Right atrium auricular region (tissue), 2 donors: ENCODE measurements around the gene PLXNA2. TPM values are rescaled to one million over a fixed set of nuclear protein-coding genes. Genes with fewer than 3 reads are reported as not detected.

Source experiments
- DNase-seq: peaks from one replicate; pipeline ENCODE4 v3.0.0-alpha.2; 2019; ENCODE audit warnings: low spot score
- H3K27ac ChIP-seq, 2 donors: fragments of 200-600 bp; sonication (generic); 1 replicate in 1 of 2; 2 replicates in 1 of 2; pipeline ENCODE4 v1.5.1; 2016 to 2019
- H3K27me3 ChIP-seq, 2 donors: fragments of 200-600 bp; sonication (generic); one replicate each; pipeline versions ENCODE4 v1.5.1 to v1.6.0; 2017 to 2019
- H3K36me3 ChIP-seq: fragments of 200-600 bp; sonication (generic); one replicate; pipeline ENCODE4 v1.5.1; 2016
- H3K4me1 ChIP-seq, 2 donors: fragments of 200-600 bp; sonication (generic); one replicate each; pipeline versions ENCODE4 v1.5.1 to v1.6.0; 2017 to 2019
- H3K4me3 ChIP-seq, 2 donors: fragments of 200-600 bp; sonication (generic); 1 replicate in 1 of 2; 2 replicates in 1 of 2; pipeline ENCODE4 v1.5.1; 2017 to 2019; ENCODE audit warnings: mild to moderate bottlenecking in 1 of 2, moderate library complexity in 1 of 2
- H3K9me3 ChIP-seq, 2 donors: fragments of 200-600 bp; sonication (generic); one replicate each; pipeline ENCODE4 v1.5.1; 2019
- total RNA-seq, 2 donors: library from RNA; depleted of rRNA; stranded (reverse); fragments of >200 nt; gene quantifications; one replicate each; pipeline ENCODE4 v1.1.0, GENCODE V29; 2016
- TF ChIP-seq, protein P1 (sequence below), 2 donors: fragments of 200-600 bp; sonication (generic); IDR thresholded peaks; one replicate each; pipeline ENCODE4 v1.5.1; 2019; ENCODE audit warnings: antibody characterized with exemption in 2 of 2

PLXNA2 gene
- total RNA-seq, 2 donors from 2014 or later, result 10.8 to 23.8 TPM

DNA sequence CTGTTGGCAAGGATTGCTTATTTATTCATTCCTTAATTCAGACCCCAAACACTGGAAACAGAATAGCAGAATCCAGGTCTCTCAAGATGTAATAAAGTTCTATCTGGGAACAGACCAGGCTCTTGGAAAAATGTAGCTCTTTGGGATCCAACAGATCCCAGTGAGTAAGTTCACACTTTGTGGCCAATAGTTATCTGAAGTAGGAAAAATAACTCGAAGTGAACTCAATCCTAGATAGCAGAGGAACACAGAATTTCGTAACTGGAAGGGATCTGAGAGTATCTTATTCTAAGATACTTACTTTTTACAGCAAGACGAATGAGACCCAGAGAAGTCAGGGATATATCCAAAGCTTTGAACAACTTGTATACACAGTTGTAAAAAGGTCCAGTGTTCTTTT is 182.6 kb downstream of the PLXNA2 start:
- peaks cover 14% of the 10 kb centered on the region for H3K36me3 ChIP-seq
- TF ChIP-seq, protein P1, sequence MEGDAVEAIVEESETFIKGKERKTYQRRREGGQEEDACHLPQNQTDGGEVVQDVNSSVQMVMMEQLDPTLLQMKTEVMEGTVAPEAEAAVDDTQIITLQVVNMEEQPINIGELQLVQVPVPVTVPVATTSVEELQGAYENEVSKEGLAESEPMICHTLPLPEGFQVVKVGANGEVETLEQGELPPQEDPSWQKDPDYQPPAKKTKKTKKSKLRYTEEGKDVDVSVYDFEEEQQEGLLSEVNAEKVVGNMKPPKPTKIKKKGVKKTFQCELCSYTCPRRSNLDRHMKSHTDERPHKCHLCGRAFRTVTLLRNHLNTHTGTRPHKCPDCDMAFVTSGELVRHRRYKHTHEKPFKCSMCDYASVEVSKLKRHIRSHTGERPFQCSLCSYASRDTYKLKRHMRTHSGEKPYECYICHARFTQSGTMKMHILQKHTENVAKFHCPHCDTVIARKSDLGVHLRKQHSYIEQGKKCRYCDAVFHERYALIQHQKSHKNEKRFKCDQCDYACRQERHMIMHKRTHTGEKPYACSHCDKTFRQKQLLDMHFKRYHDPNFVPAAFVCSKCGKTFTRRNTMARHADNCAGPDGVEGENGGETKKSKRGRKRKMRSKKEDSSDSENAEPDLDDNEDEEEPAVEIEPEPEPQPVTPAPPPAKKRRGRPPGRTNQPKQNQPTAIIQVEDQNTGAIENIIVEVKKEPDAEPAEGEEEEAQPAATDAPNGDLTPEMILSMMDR (IDR thresholded peaks at IDR 0.05), result no peak

DNA sequence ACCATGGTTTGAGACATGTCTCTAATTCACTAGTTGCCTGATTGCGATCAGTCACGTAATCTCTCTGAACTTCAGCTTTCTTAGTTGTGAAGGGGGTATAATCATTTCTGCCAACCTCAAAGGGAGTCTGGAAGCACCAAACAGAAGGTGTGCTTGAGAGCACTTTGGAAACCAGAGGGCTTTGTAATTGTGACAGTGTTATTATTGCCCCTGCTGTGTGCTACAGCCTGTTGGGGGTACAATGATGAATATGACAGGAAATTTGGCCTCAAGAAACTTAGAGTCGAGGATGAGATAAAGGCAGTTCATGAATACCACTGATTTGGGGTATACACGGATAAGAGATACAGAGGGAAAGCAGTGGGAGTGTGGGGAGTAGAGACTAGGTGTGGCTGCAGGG is 183.1 kb downstream of the PLXNA2 start:
- no peak for DNase-seq
- Histone ChIP-seq H3K4me3 (no peak overlapping the region), H3K9me3 (no peaks in the 10 kb centered on the region), H3K4me1 (peaks cover 0 to 20% of the 10 kb centered on the region in 2 donors), H3K27me3 (no peaks in the 10 kb centered on the region), H3K27ac (no peak overlapping the region), H3K36me3 (peaks cover 14% of the 10 kb centered on the region)
- TF ChIP-seq, protein P1 (IDR thresholded peaks at IDR 0.05), result no peak

More for the DNA sequence above, 182.6 kb downstream of the PLXNA2 start:
- Histone ChIP-seq H3K9me3 (no peaks in the 10 kb centered on the region), H3K27me3 (no peaks in the 10 kb centered on the region), H3K27ac (no peak overlapping the region), H3K4me1 (peaks cover 0 to 20% of the 10 kb centered on the region in 2 donors), H3K4me3 (no peak overlapping the region)
- no peak for DNase-seq

GRCh38 chr1:208060215-208060869 is 183.8 kb downstream of the PLXNA2 start:
- DNase-seq, result no peak
- Histone ChIP-seq H3K36me3 (peaks cover 14% of the 10 kb centered on the region), H3K27ac (no peak overlapping the region), H3K27me3 (no peaks in the 10 kb centered on the region), H3K4me1 (peaks cover 0 to 16% of the 10 kb centered on the region in 2 donors), H3K9me3 (no peaks in the 10 kb centered on the region), H3K4me3 (no peak overlapping the region)
- TF ChIP-seq, protein P1 (IDR thresholded peaks at IDR 0.05), result no peak

DNA sequence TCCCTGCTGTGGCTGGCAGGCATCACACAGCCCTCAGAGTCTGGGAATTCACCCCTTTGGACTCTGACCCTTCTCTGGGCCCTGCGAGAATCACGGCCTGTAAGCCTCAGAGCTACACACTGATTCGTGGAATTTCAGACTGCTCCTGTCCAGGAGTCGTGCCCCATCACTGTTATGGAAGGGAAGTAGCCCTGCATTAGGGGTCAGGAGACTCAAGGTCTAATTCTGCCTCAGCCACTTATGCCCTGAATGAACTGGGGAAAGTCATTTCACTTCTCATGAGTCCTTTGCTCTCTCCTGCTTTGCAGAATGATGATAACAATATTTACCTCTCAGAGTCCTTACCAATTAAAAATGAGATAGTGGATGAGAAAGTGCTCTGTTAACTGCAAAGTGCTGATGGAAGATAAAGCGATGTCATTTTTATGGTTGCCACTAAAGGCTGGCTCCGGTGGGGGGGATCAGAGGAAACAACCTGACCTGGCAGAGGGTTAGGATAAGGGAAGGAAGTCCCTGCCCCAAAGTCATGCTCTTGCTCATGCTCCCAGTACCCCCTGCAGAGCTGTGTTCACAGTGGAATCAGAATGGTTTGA is 184.7 kb downstream of the PLXNA2 start:
- Histone ChIP-seq H3K4me1 (peaks cover 0 to 16% of the 10 kb centered on the region in 2 donors), H3K9me3 (no peaks in the 10 kb centered on the region), H3K4me3 (no peak overlapping the region), H3K27me3 (no peaks in the 10 kb centered on the region), H3K27ac (no peak overlapping the region), H3K36me3 (peaks cover 14% of the 10 kb centered on the region)
- DNase-seq, result no peak
- TF ChIP-seq, protein P1 (IDR thresholded peaks at IDR 0.05), result no peak

DNA sequence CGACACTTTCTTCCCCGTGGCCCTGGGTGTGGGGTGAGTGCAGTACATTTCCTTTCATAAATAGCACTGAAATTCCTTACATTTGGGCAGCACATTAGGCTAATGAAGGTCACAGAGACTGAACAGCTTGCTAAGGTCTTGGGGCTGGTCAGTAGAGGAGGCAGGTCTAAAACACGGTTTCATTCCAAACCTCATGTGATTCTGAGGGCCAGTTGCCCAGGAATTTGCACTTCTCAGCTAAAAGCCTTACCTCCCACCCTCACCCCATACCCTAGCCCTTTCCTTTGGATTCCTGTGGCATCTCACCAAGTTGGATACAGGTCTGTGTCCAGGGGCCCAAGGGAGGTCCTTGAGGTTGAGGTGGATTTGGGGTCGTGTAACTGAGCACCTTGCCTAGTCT is 185.4 kb downstream of the PLXNA2 start:
- Histone ChIP-seq H3K4me1 (peaks cover 0 to 16% of the 10 kb centered on the region in 2 donors), H3K9me3 (no peaks in the 10 kb centered on the region), H3K27me3 (no peaks in the 10 kb centered on the region), H3K4me3 (no peak overlapping the region), H3K36me3 (peaks cover 14% of the 10 kb centered on the region), H3K27ac (no peak overlapping the region)
- TF ChIP-seq, protein P1 (IDR thresholded peaks at IDR 0.05), result no peak
- no peak for DNase-seq
